GM12874 (cell line): ENCODE data around the gene MYL9.

Experiments
- CTCF ChIP-seq: IDR thresholded peaks from 2 replicates; pipeline ENCODE4 v1.5.1; 2011; ENCODE audit warnings: low read depth, mild to moderate bottlenecking, control low read depth, low read length, moderate library complexity; ENCODE audit not compliant: insufficient read depth

MYL9 gene

GRCh38 chr20:36542516-36543183 is 1.3 kb downstream of the MYL9 start:
- TF ChIP-seq CTCF, result no peak

GRCh38 chr20:36543184-36544133 is 2.1 kb downstream of the MYL9 start:
- TF ChIP-seq CTCF, result no peak

GRCh38 chr20:36544134-36545018 is 3.1 kb downstream of the MYL9 start:
- TF ChIP-seq CTCF, result no peak

- no peak for TF ChIP-seq CTCF
Observed at GRCh38 chr20:36546111-36546736, 4.9 kb downstream of the MYL9 start.

GRCh38 chr20:36547186-36548005 is 6.1 kb downstream of the MYL9 start:
- no peak for TF ChIP-seq CTCF

- TF ChIP-seq CTCF, result no peak
Observed at GRCh38 chr20:36548006-36548315, 6.6 kb downstream of the MYL9 start.
